ENCODE data around the gene LZTS3. TPM values are rescaled to one million over a fixed set of nuclear protein-coding genes. Genes with fewer than 3 reads are reported as not detected.
"Not testable (repeated sequence)": the region's sequence is repeated elsewhere in the genome, so short reads cannot be mapped to it uniquely, and the experiment has no call there.

The LZTS3 gene
- total RNA-seq, 1 donor from 2014 or later: 47.8 TPM

GRCh38 chr20:3188823-3189413 is 15.6 kb upstream of the LZTS3 start:
- no peaks in the 10 kb centered on the region for H3K27me3 Mint-ChIP-seq
- no peak overlapping the region for H3K4me3 Mint-ChIP-seq (ENCODE audit: low read depth)
- no peaks in the 10 kb centered on the region for H3K9me3 Mint-ChIP-seq (ENCODE audit: low read depth)
- DNase-seq (ENCODE audit: low spot score, unreplicated experiment): no peak
- H3K27ac Mint-ChIP-seq: peak overlapping the region; percentile 75
- peaks cover 13% of the 10 kb centered on the region for H3K36me3 Mint-ChIP-seq (ENCODE audit: insufficient read depth)
- no peak for TF ChIP-seq CTCF (IDR thresholded peaks at IDR 0.05; ENCODE audit: unreplicated experiment)
- H3K4me1 Mint-ChIP-seq (ENCODE audit: low read depth): peaks cover 5% of the 10 kb centered on the region

GRCh38 chr20:3187861-3188260 is 14.5 kb upstream of the LZTS3 start:
- H3K27me3 Mint-ChIP-seq; H3K4me1 Mint-ChIP-seq (ENCODE audit: low read depth); H3K9me3 Mint-ChIP-seq (ENCODE audit: low read depth); H3K27ac Mint-ChIP-seq; DNase-seq (ENCODE audit: low spot score, unreplicated experiment); H3K4me3 Mint-ChIP-seq (ENCODE audit: low read depth): not testable (repeated sequence)
- H3K36me3 Mint-ChIP-seq (ENCODE audit: insufficient read depth): peaks cover 12% of the 10 kb centered on the region

GRCh38 chr20:3183896-3184612 is 10.7 kb upstream of the LZTS3 start:
- Mint-ChIP-seq H3K27me3 (no peaks in the 10 kb centered on the region), H3K36me3 (ENCODE audit: insufficient read depth) (peaks cover 3% of the 10 kb centered on the region), H3K4me1 (ENCODE audit: low read depth) (peaks cover 5% of the 10 kb centered on the region), H3K9me3 (ENCODE audit: low read depth) (no peaks in the 10 kb centered on the region), H3K4me3 (ENCODE audit: low read depth) (no peak overlapping the region), H3K27ac (peak overlapping the region; percentile 80)
- DNase-seq (ENCODE audit: low spot score, unreplicated experiment): no peak
- no peak for TF ChIP-seq CTCF (IDR thresholded peaks at IDR 0.05; ENCODE audit: unreplicated experiment)

GRCh38 chr20:3182429-3182828 is 9.1 kb upstream of the LZTS3 start:
- H3K36me3 Mint-ChIP-seq (ENCODE audit: insufficient read depth); DNase-seq (ENCODE audit: low spot score, unreplicated experiment); H3K9me3 Mint-ChIP-seq (ENCODE audit: low read depth); H3K4me1 Mint-ChIP-seq (ENCODE audit: low read depth); H3K27me3 Mint-ChIP-seq; H3K4me3 Mint-ChIP-seq (ENCODE audit: low read depth); H3K27ac Mint-ChIP-seq: not testable (repeated sequence)

- no peak for TF ChIP-seq CTCF (IDR thresholded peaks at IDR 0.05; ENCODE audit: unreplicated experiment)
Observed at GRCh38 chr20:3181270-3181669, 7.9 kb upstream of the LZTS3 start.

GRCh38 chr20:3180319-3180718 is 7.0 kb upstream of the LZTS3 start:
- Mint-ChIP-seq H3K4me1 (ENCODE audit: low read depth) (peaks cover 14% of the 10 kb centered on the region), H3K4me3 (ENCODE audit: low read depth) (no peak overlapping the region), H3K9me3 (ENCODE audit: low read depth) (no peaks in the 10 kb centered on the region), H3K27me3 (no peaks in the 10 kb centered on the region), H3K36me3 (ENCODE audit: insufficient read depth) (peaks cover 3% of the 10 kb centered on the region), H3K27ac (no peak overlapping the region)
- no peak for DNase-seq (ENCODE audit: low spot score, unreplicated experiment)
- no peak for TF ChIP-seq CTCF (IDR thresholded peaks at IDR 0.05; ENCODE audit: unreplicated experiment)

More at GRCh38 chr20:3181270-3181669, 7.9 kb upstream of the LZTS3 start:
- DNase-seq (ENCODE audit: low spot score, unreplicated experiment): no peak
- H3K27ac Mint-ChIP-seq: no peak overlapping the region
- peaks cover 10% of the 10 kb centered on the region for H3K4me1 Mint-ChIP-seq (ENCODE audit: low read depth)
- H3K27me3 Mint-ChIP-seq: no peaks in the 10 kb centered on the region
- no peak overlapping the region for H3K4me3 Mint-ChIP-seq (ENCODE audit: low read depth)
- H3K36me3 Mint-ChIP-seq (ENCODE audit: insufficient read depth): peaks cover 3% of the 10 kb centered on the region
- H3K9me3 Mint-ChIP-seq (ENCODE audit: low read depth): no peaks in the 10 kb centered on the region

Data from progenitor cell of endocrine pancreas (in vitro differentiated cells).